OCI-LY3 (cell line): Measurements from ENCODE around the gene ISG15.
A peak's percentile ranks its signal among the peaks of the same experiment; 100 is the strongest.
"Not testable (repeated sequence)": the region's sequence is repeated elsewhere in the genome, so short reads cannot be mapped to it uniquely, and the experiment has no call there.

Source experiments
- H2AFZ ChIP-seq: fragments of 200-600, 300-600 bp; shearing (Covaris generic); 2 replicates; pipeline ENCODE4 v1.6.0; 2014; ENCODE audit warnings: antibody characterized with exemption, low read depth, low read length
- H3K27ac ChIP-seq: fragments of 200-600, 300-600 bp; sonication (generic); 2 replicates; pipeline ENCODE4 v1.5.1; 2014; ENCODE audit warnings: mild to moderate bottlenecking, low read length, moderate library complexity, mixed read lengths
- H3K27me3 ChIP-seq: fragments of 200-600, 300-600 bp; sonication (generic); 2 replicates; pipeline ENCODE4 v1.6.1; 2014; ENCODE audit warnings: low read depth, low read length, mixed read lengths
- H3K36me3 ChIP-seq: fragments of 200-600, 300-600 bp; sonication (generic); replicated peaks from 2 replicates; pipeline ENCODE3; 2014; ENCODE audit warnings: low read depth, low read length, mixed read lengths
- H3K4me1 ChIP-seq: fragments of 300-600, 200-600 bp; sonication (generic); 2 replicates; pipeline ENCODE4 v1.6.1; 2014; ENCODE audit warnings: low read length, mixed read lengths
- H3K4me2 ChIP-seq: fragments of 200-600, 300-600 bp; sonication (generic); 2 replicates; pipeline ENCODE4 v1.6.1; 2014; ENCODE audit warnings: low read length, mixed read lengths
- H3K4me3 ChIP-seq: fragments of 300-600, 200-600 bp; sonication (generic); 2 replicates; pipeline ENCODE4 v1.5.1; 2014; ENCODE audit warnings: antibody characterized with exemption, mild to moderate bottlenecking, low read length, moderate library complexity
- H3K79me2 ChIP-seq: fragments of 300-600, 200-600 bp; shearing (Covaris generic); 2 replicates; pipeline ENCODE4 v1.6.1; 2014; ENCODE audit warnings: mild to moderate bottlenecking, low read length, mixed read lengths
- H3K9ac ChIP-seq: fragments of 300-600, 200-600 bp; shearing (Covaris generic); 2 replicates; pipeline ENCODE4 v1.6.0; 2014; ENCODE audit warnings: mild to moderate bottlenecking, low read length, moderate library complexity
- H3K9me3 ChIP-seq: fragments of 200-600, 300-600 bp; shearing (Covaris generic); 2 replicates; pipeline ENCODE4 v1.6.1; 2014; ENCODE audit warnings: low read length, mixed read lengths; ENCODE audit not compliant: insufficient read depth
- H4K20me1 ChIP-seq: fragments of 200-600, 300-600 bp; sonication (generic); 2 replicates; pipeline ENCODE4 v1.6.1; 2016; ENCODE audit warnings: low read length, mixed read lengths; ENCODE audit not compliant: insufficient read depth
- CTCF ChIP-seq: fragments of 200-600, 300-600 bp; sonication (generic); IDR thresholded peaks from 2 replicates; pipeline ENCODE4 v1.5.1; 2014; ENCODE audit warnings: antibody characterized with exemption, low read length, low read depth
- EZH2phosphoT487 ChIP-seq: fragments of 200-600 bp; shearing (Covaris generic); IDR thresholded peaks from 2 replicates; pipeline ENCODE4 v1.6.1; 2018; ENCODE audit warnings: antibody characterized with exemption, mixed run types, low read depth

Gene ISG15

GRCh38 chr1:1027791-1028190 lies 14.5 kb downstream of the ISG15 start:
- Histone ChIP-seq H3K4me1 (no peaks in the 10 kb centered on the region), H3K9ac (no peak overlapping the region), H3K27ac (no peak overlapping the region), H3K9me3 (no peaks in the 10 kb centered on the region), H3K4me3 (no peak overlapping the region), H3K79me2 (no peaks in the 10 kb centered on the region), H4K20me1 (peaks cover 12% of the 10 kb centered on the region), H3K27me3 (no peaks in the 10 kb centered on the region), H3K4me2 (no peak overlapping the region), H2AFZ (no peak overlapping the region), H3K36me3 (no peaks in the 10 kb centered on the region)
- TF ChIP-seq EZH2phosphoT487: no peak
- no peak for TF ChIP-seq CTCF

GRCh38 chr1:1030867-1031658 lies 17.8 kb downstream of the ISG15 start:
- H3K36me3 ChIP-seq, H2AFZ ChIP-seq, H3K27me3 ChIP-seq, H3K4me1 ChIP-seq, H3K27ac ChIP-seq, H3K79me2 ChIP-seq, H3K4me3 ChIP-seq, H3K4me2 ChIP-seq, H3K9me3 ChIP-seq, H3K9ac ChIP-seq: not testable (repeated sequence)
- peaks cover 12% of the 10 kb centered on the region for H4K20me1 ChIP-seq

GRCh38 chr1:1031659-1032235 lies 18.4 kb downstream of the ISG15 start:
- peaks cover 12% of the 10 kb centered on the region for H4K20me1 ChIP-seq
- TF ChIP-seq EZH2phosphoT487: no peak
- TF ChIP-seq CTCF: no peak
- H3K4me1 ChIP-seq: no peaks in the 10 kb centered on the region
- no peaks in the 10 kb centered on the region for H3K79me2 ChIP-seq
- H3K27me3 ChIP-seq: no peaks in the 10 kb centered on the region
- H3K4me3 ChIP-seq: no peak overlapping the region
- no peaks in the 10 kb centered on the region for H3K9me3 ChIP-seq
- H3K27ac ChIP-seq: no peak overlapping the region
- H3K9ac ChIP-seq: no peak overlapping the region
- H2AFZ ChIP-seq: no peak overlapping the region
- no peaks in the 10 kb centered on the region for H3K36me3 ChIP-seq
- H3K4me2 ChIP-seq: no peak overlapping the region

GRCh38 chr1:1032424-1032823 lies 19.1 kb downstream of the ISG15 start:
- no peak for TF ChIP-seq EZH2phosphoT487
- peak; percentile 34 for TF ChIP-seq CTCF
- H3K36me3 ChIP-seq: no peaks in the 10 kb centered on the region
- H4K20me1 ChIP-seq: peaks cover 12% of the 10 kb centered on the region
- H3K4me2 ChIP-seq: no peak overlapping the region
- no peak overlapping the region for H3K4me3 ChIP-seq
- no peaks in the 10 kb centered on the region for H3K79me2 ChIP-seq
- H3K9me3 ChIP-seq: no peaks in the 10 kb centered on the region
- H3K4me1 ChIP-seq: no peaks in the 10 kb centered on the region
- H3K9ac ChIP-seq: no peak overlapping the region
- no peak overlapping the region for H2AFZ ChIP-seq
- 0 out of 2 replicates have a peak, but pooled peaks cover under 1% of the 10 kb centered on the region for H3K27me3 ChIP-seq
- H3K27ac ChIP-seq: no peak overlapping the region
